ENCODE data around the gene NCAM1.

NCAM1 gene

DNA sequence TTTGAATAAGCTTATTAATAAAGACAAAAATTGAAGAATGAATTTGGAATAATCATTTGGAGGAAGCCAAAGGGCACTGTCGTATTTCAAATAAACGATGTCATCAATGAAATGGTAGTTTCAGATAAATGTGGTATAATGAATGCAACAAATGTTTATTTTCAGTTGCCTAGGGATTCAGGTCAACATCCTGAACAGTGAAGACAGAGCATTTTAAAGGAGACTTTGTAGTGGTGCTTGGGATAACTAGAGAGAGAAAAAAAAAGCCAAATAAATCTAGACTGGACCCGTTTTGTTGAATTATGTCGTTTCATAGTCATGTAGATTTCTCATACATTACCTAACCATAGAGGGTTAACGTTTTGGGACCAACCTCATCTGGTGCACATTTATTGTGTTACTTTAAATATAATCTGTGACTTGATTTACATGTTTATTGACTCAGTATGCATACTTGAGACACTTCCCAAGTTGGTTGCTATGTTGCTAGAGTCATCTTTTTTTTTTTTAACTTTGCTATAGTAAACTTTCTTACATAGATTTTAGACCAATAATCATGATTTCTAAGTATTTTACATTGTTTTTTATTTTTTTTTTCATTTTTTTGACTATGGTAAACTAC, 111.1 kb downstream of the NCAM1 start:
- no peak for DNase-seq
- TF ChIP-seq GATA1 (IDR thresholded peaks at IDR 0.05; ENCODE audit: low read depth, low read length) (no peak), POLR2A (IDR thresholded peaks at IDR 0.05; ENCODE audit: low read length) (no peak)

- TF ChIP-seq GATA1 (IDR thresholded peaks at IDR 0.05; ENCODE audit: low read depth, low read length) (no peak), POLR2A (IDR thresholded peaks at IDR 0.05; ENCODE audit: low read length) (no peak)
- DNase-seq, result no peak
These were observed 112.2 kb downstream of the NCAM1 start for GRCh38 chr11:113073290-113073953.

DNA sequence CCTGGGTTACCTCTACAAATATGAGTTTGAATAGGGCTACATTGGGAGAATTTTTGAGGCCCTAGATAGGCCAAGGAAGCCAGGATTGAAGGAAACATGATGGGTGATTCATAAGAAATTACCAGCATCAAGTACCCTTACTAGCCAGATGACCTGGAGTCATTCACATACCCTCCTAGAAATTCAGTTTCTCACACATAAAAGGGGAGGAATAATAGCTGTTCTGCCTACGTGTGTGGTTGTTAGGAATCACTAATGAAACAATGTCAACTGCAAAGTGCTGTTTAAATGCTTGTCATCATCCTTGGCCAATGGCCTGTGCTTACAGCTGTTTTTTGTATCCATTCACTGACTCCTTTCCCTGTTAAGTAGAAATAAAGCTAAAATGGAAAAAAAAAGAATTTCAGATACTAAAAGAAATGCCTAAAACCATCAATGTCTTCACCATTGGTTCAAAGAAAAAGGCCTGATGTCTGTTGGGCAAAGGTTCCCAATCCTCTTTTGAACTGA, 114.4 kb downstream of the NCAM1 start:
- TF ChIP-seq POLR2A (IDR thresholded peaks at IDR 0.05; ENCODE audit: low read length), result no peak
- TF ChIP-seq GATA1 (IDR thresholded peaks at IDR 0.05; ENCODE audit: low read depth, low read length), result no peak
- DNase-seq, result no peak

DNA sequence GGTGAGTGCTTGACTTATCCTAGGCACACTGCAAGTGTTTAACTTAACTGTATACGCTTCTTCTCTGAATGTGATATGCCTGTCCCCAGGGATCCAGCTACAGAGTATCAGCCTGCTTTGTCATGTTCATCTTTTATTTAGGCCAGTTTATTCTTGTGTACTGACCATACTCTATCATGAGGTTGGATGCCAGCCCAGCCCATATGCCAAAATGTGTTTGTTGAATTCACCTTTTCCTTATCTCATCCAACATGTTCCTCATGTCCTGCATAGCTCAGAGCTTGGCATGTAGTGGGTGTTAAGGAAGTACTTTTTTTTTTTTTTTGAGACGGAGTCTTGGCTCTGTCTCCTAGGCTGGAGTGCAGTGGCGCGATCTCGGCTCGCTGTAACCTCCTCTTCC, 116.2 kb downstream of the NCAM1 start:
- no peak for TF ChIP-seq GATA1 (IDR thresholded peaks at IDR 0.05; ENCODE audit: low read depth, low read length)
- no peak for DNase-seq

DNA sequence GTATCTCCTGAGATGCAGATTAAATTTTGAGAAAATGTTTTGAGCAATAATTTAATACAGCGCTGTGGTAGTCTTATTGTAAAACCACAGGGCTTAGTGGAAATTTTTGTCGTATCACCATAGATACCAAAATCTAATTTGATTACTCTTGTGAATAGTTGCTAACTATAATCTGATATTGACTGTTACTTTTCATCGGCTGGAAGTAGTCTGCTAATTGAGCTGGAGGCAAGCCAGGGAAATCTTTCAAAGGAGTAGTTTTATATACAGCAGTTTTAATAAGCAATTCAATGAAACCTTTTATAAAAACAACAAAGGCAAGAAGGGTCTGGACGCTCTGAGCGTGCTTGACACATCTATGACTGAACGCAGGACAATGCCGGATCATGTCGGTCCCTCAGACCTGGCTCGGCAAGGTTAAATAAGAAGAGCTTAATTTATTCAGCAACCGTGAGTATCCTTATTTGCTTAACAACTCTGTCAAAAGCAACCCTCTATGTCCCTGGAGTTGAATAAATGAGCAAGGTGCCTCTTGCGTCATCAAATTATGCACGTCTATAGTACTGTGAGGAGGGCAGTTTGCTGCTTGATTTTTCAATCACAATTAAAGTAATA, 121.2 kb downstream of the NCAM1 start:
- TF ChIP-seq GATA1 (IDR thresholded peaks at IDR 0.05; ENCODE audit: low read depth, low read length), result no peak
- no peak for TF ChIP-seq POLR2A (IDR thresholded peaks at IDR 0.05; ENCODE audit: low read length)
- DNase-seq, result no peak

DNA sequence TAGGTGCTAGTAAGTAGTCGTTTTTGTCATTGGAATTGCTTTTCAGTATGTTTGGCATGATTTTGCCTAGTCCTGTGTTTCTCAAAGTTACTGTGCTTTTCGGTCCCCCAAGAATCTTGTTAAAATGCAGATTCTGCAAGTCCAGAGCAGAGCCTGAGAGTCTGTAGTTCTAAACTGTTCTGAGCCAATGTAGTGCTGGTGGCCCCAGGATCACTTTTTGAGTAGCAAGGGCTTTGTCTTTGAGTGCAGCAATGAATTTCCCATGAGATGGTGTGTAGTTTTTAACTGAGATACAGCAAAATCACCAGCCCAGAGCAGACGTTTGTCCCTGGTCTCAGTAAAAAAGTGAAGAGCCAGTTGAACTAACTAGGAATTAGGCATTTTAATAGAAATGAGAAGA, 122.4 kb downstream of the NCAM1 start:
- no peak for TF ChIP-seq POLR2A (IDR thresholded peaks at IDR 0.05; ENCODE audit: low read length)
- no peak for TF ChIP-seq GATA1 (IDR thresholded peaks at IDR 0.05; ENCODE audit: low read depth, low read length)
- no peak for DNase-seq

DNA sequence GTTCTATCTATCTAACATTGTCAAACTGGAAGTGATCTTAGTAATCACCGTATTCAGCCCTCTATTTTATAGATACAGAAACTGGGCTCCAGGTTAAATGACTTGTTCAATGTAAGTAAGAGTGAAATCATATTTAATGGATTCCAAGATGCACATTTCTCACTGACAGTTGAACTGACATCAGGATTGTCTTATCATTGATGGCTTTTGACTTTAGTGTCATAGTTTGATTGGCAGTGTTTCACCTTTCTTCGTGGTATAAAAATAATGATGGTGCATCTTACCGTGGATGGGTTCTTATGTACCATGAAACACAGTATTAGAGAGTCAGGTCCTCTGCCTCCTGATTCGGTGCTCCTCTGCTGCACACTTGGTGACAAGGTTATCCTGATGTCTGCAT, 123.1 kb downstream of the NCAM1 start:
- TF ChIP-seq POLR2A (IDR thresholded peaks at IDR 0.05; ENCODE audit: low read length), result no peak
- no peak for TF ChIP-seq GATA1 (IDR thresholded peaks at IDR 0.05; ENCODE audit: low read depth, low read length)
- no peak for DNase-seq

DNA sequence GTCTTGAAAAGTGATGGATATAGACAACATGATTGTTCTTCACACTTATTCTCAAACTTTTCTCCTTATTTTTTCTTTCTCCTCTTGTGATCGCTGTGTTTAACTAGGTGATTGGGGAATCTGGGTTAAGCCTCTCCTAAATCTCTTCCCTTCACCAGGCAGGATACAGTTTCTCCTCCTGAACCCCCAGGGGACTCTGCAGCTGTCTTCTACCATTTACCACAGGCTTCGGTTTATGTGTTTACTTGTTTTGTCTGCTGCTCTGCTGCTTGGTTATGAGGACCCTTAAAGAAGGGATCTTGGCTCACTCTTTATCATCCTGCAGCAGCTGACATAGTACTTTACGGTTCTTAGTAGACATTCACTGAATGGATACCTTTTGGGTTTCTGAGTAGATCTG, 124.2 kb downstream of the NCAM1 start:
- TF ChIP-seq POLR2A (IDR thresholded peaks at IDR 0.05; ENCODE audit: low read length), result no peak
- no peak for TF ChIP-seq GATA1 (IDR thresholded peaks at IDR 0.05; ENCODE audit: low read depth, low read length)
- DNase-seq, result no peak

- TF ChIP-seq POLR2A (IDR thresholded peaks at IDR 0.05; ENCODE audit: low read length) (no peak), GATA1 (IDR thresholded peaks at IDR 0.05; ENCODE audit: low read depth, low read length) (no peak)
- DNase-seq, result no peak
These were observed 126.5 kb downstream of the NCAM1 start for GRCh38 chr11:113087706-113088105.

- no peak for TF ChIP-seq POLR2A (IDR thresholded peaks at IDR 0.05; ENCODE audit: low read length)
- no peak for TF ChIP-seq GATA1 (IDR thresholded peaks at IDR 0.05; ENCODE audit: low read depth, low read length)
- no peak for DNase-seq
These were observed 129.7 kb downstream of the NCAM1 start for GRCh38 chr11:113090716-113091480.

GRCh38 chr11:113091481-113091780, 130.2 kb downstream of the NCAM1 start:
- DNase-seq, result no peak
- TF ChIP-seq POLR2A (IDR thresholded peaks at IDR 0.05; ENCODE audit: low read length) (no peak), GATA1 (IDR thresholded peaks at IDR 0.05; ENCODE audit: low read depth, low read length) (no peak)

- TF ChIP-seq GATA1 (IDR thresholded peaks at IDR 0.05; ENCODE audit: low read depth, low read length) (no peak), POLR2A (IDR thresholded peaks at IDR 0.05; ENCODE audit: low read length) (no peak)
- no peak for DNase-seq
These were observed 135.4 kb downstream of the NCAM1 start for GRCh38 chr11:113096648-113097047.

GRCh38 chr11:113103932-113104690, 142.9 kb downstream of the NCAM1 start:
- no peak for DNase-seq
- TF ChIP-seq GATA1 (IDR thresholded peaks at IDR 0.05; ENCODE audit: low read depth, low read length) (no peak), POLR2A (IDR thresholded peaks at IDR 0.05; ENCODE audit: low read length) (no peak)
